ENCODE results near the gene MPDZ. TPM values are rescaled to one million over a fixed set of nuclear protein-coding genes. Genes with fewer than 3 reads are reported as not detected.

The MPDZ gene
- total and polyA plus RNA-seq, 2 experiments from 2014 or later: 33.0 to 43.1 TPM

DNA sequence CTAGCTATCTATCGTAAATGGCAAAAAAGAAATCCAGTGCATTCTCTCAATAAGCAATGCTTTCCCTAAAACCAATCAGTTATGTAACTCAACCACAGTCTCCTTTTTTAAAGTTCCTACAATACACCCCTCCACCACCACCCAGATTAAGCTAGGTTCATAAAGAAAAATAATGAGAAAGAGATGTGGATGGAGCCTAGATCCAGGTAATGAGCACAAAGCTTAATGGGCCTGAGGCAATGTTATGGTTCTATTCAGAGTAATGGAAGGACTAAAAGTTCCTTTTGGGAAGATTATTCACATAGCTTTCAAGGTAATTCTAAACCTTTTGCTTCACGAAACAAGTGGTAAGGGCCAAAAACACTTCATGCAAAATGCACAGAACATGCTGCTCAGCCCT, 113.5 kb downstream of the MPDZ start (continued):
- TF ChIP-seq, protein P1, sequence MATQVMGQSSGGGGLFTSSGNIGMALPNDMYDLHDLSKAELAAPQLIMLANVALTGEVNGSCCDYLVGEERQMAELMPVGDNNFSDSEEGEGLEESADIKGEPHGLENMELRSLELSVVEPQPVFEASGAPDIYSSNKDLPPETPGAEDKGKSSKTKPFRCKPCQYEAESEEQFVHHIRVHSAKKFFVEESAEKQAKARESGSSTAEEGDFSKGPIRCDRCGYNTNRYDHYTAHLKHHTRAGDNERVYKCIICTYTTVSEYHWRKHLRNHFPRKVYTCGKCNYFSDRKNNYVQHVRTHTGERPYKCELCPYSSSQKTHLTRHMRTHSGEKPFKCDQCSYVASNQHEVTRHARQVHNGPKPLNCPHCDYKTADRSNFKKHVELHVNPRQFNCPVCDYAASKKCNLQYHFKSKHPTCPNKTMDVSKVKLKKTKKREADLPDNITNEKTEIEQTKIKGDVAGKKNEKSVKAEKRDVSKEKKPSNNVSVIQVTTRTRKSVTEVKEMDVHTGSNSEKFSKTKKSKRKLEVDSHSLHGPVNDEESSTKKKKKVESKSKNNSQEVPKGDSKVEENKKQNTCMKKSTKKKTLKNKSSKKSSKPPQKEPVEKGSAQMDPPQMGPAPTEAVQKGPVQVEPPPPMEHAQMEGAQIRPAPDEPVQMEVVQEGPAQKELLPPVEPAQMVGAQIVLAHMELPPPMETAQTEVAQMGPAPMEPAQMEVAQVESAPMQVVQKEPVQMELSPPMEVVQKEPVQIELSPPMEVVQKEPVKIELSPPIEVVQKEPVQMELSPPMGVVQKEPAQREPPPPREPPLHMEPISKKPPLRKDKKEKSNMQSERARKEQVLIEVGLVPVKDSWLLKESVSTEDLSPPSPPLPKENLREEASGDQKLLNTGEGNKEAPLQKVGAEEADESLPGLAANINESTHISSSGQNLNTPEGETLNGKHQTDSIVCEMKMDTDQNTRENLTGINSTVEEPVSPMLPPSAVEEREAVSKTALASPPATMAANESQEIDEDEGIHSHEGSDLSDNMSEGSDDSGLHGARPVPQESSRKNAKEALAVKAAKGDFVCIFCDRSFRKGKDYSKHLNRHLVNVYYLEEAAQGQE (IDR thresholded peaks at IDR 0.05; ENCODE audit: unreplicated experiment): no peak
- TF ChIP-seq JUNB (IDR thresholded peaks at IDR 0.05; ENCODE audit: unreplicated experiment) (no peak), STAT1 (IDR thresholded peaks at IDR 0.05; ENCODE audit: unreplicated experiment) (no peak), EZH2phosphoT487 (IDR thresholded peaks at IDR 0.05; ENCODE audit: unreplicated experiment) (no peak), ZNF114 (CRISPR knock-in tag; IDR thresholded peaks at IDR 0.05) (no peak), ZNF331 (CRISPR knock-in tag; IDR thresholded peaks at IDR 0.05; ENCODE audit: low read depth) (no peak), NANOG (IDR thresholded peaks at IDR 0.05; ENCODE audit: borderline replicate concordance) (no peak), CREB1 (CRISPR knock-in tag; IDR thresholded peaks at IDR 0.05; ENCODE audit: low read depth) (no peak), POLR2AphosphoS5 (IDR thresholded peaks at IDR 0.05; ENCODE audit: low read depth) (no peak)

DNA sequence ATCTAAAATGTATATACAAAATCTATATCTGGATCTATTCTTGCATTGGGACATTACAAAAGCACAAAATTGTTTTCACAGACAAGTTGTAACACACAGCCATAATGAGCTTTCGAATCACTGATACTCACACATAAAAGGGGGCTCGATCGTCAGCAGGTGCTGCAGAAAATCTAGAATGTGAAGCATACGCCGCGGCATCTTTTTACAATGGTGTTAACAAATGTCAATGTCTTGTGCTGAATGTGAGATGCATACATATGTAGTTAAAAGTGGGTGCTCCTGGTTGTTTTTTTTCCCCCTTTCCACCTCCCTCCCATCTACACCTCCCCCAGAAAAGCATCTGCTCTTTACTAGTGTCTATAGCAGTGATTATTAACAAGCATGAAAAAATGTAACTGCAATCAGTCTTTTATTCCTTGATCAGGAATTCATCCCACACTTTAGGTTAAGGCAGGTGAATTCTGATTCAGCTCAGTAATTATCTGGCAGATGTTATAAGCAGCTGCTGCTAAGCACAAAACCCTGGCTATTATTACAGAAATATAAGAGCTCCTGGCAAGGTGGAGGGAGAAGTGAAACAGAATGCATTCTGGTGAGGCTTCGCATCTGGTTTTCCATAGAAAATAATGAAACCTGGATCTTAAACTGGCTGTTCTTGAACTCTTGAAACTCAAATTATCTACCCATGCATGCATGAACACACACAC, 114.1 kb downstream of the MPDZ start:
- Mint-ChIP-seq H3K9me3 (no peaks in the 10 kb centered on the region), H3K27ac (peak overlapping the region; percentile 38), H3K36me3 (ENCODE audit: low read depth) (peaks cover 10% of the 10 kb centered on the region), H3K4me3 (no peak overlapping the region), H3K27me3 (ENCODE audit: insufficient read depth, low read depth, poor library complexity) (no peaks in the 10 kb centered on the region), H3K4me1 (peaks cover 25% of the 10 kb centered on the region)
- peaks cover 24% of the 10 kb centered on the region for H3K4me1 ChIP-seq (ENCODE audit: insufficient read depth)
- H3K27ac ChIP-seq (ENCODE audit: low read depth): no peak overlapping the region
- no peaks in the 10 kb centered on the region for H3K79me2 ChIP-seq (replicated peaks; ENCODE audit: insufficient read depth)
- H2AFZ ChIP-seq: no peak overlapping the region
- no peaks in the 10 kb centered on the region for H3K9me2 ChIP-seq (ENCODE audit: insufficient read depth)
- H3K4me3 ChIP-seq: no peak overlapping the region
- H3K27me3 ChIP-seq (ENCODE audit: insufficient read depth): no peaks in the 10 kb centered on the region
- H3F3A ChIP-seq (replicated peaks; ENCODE audit: low read depth): no peaks in the 10 kb centered on the region
- no peak for DNase-seq (ENCODE audit: low spot score)
- no peaks in the 10 kb centered on the region for H4K20me1 ChIP-seq (replicated peaks; ENCODE audit: insufficient read depth)
- no peaks in the 10 kb centered on the region for H3K36me3 ChIP-seq (ENCODE audit: insufficient read depth)
- no peak for ATAC-seq
- no peak overlapping the region for H3K4me2 ChIP-seq
- TF ChIP-seq, protein P2, sequence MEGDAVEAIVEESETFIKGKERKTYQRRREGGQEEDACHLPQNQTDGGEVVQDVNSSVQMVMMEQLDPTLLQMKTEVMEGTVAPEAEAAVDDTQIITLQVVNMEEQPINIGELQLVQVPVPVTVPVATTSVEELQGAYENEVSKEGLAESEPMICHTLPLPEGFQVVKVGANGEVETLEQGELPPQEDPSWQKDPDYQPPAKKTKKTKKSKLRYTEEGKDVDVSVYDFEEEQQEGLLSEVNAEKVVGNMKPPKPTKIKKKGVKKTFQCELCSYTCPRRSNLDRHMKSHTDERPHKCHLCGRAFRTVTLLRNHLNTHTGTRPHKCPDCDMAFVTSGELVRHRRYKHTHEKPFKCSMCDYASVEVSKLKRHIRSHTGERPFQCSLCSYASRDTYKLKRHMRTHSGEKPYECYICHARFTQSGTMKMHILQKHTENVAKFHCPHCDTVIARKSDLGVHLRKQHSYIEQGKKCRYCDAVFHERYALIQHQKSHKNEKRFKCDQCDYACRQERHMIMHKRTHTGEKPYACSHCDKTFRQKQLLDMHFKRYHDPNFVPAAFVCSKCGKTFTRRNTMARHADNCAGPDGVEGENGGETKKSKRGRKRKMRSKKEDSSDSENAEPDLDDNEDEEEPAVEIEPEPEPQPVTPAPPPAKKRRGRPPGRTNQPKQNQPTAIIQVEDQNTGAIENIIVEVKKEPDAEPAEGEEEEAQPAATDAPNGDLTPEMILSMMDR (conservative IDR thresholded peaks at IDR 0.05; ENCODE audit: low read depth in 2 of 2): no peak
- TF ChIP-seq STAT1 (IDR thresholded peaks at IDR 0.05; ENCODE audit: unreplicated experiment): no peak
- TF ChIP-seq, protein P1 (IDR thresholded peaks at IDR 0.05; ENCODE audit: unreplicated experiment): no peak
- TF ChIP-seq EZH2phosphoT487 (IDR thresholded peaks at IDR 0.05; ENCODE audit: unreplicated experiment): no peak
- TF ChIP-seq, protein P3, sequence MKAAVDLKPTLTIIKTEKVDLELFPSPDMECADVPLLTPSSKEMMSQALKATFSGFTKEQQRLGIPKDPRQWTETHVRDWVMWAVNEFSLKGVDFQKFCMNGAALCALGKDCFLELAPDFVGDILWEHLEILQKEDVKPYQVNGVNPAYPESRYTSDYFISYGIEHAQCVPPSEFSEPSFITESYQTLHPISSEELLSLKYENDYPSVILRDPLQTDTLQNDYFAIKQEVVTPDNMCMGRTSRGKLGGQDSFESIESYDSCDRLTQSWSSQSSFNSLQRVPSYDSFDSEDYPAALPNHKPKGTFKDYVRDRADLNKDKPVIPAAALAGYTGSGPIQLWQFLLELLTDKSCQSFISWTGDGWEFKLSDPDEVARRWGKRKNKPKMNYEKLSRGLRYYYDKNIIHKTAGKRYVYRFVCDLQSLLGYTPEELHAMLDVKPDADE (IDR thresholded peaks at IDR 0.05): no peak
- no peak for TF ChIP-seq ZNF331 (CRISPR knock-in tag; IDR thresholded peaks at IDR 0.05; ENCODE audit: low read depth)
- TF ChIP-seq NANOG (IDR thresholded peaks at IDR 0.05; ENCODE audit: borderline replicate concordance): no peak
- no peak for TF ChIP-seq EZH2 (IDR thresholded peaks at IDR 0.05; ENCODE audit: low read depth, unreplicated experiment)
- no peak for TF ChIP-seq POLR2AphosphoS5 (IDR thresholded peaks at IDR 0.05; ENCODE audit: low read depth)
- TF ChIP-seq JUNB (IDR thresholded peaks at IDR 0.05; ENCODE audit: unreplicated experiment): no peak

Data from GM23338 (cell line).